ENCODE results near the gene NAT10.

The NAT10 gene

GRCh38 chr11:34154059-34154875, 48.8 kb downstream of the NAT10 start:
- no peak for TF ChIP-seq CTCF (IDR thresholded peaks at IDR 0.05; ENCODE audit: insufficient read depth, low read length, missing control alignments)
- no peak overlapping the region for H3K4me3 ChIP-seq (ENCODE audit: low read depth, low read length)
- ChIA-PET CTCF (interaction anchor here (0.6 to 2.9 kb wide), 5 partner anchors 10 to 338 kb away, joined by 3 to 14 read pairs (median 3); partner anchors contain the start of gene ABTB2), POLR2A (no interaction called here)
- DNase-seq (ENCODE audit: low read depth, low spot score): no peak

DNA sequence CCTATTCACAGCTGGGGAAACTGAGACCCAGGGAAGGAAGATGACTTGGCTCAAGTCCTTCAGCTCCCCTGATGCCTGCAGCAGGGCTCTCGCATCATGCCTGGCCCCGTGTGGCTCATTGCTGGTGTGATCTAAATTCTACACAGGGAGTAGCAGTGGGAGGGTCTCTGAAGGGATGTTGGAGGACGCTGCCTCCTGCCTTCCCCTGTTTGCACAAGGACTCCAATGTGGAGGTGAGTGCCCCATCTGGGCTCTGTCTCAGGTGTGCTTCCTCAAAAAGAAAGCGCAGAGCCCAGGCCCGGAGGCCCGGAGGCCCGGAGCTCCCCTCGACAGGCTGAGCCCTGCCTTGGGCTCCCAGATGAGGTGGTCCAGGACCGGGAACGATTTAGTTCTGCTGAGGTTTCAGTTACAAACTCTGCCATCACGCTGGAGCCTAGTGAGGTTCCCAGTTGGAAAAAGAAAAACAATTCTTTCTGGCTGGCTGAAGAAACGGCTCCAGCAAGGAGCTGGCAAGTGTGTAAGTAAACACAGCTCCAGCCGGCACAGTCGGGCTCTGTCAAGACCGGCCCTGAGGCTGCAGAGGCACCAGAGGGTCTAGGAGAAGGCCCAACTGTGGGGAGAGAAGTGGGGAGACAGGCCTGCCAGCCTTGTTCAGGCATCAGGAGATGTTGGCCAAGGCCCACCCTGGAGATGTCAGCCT, 49.8 kb downstream of the NAT10 start:
- ChIA-PET CTCF (interaction anchor here (0.6 to 2.9 kb wide), 6 partner anchors 11 to 337 kb away, joined by 3 to 14 read pairs (median 3); no protein-coding TSS in a partner anchor), POLR2A (no interaction called here)
- H3K4me3 ChIP-seq (ENCODE audit: low read depth, low read length): no peak overlapping the region
- no peak for TF ChIP-seq CTCF (IDR thresholded peaks at IDR 0.05; ENCODE audit: insufficient read depth, low read length, missing control alignments)
- no peak for DNase-seq (ENCODE audit: low read depth, low spot score)

DNA sequence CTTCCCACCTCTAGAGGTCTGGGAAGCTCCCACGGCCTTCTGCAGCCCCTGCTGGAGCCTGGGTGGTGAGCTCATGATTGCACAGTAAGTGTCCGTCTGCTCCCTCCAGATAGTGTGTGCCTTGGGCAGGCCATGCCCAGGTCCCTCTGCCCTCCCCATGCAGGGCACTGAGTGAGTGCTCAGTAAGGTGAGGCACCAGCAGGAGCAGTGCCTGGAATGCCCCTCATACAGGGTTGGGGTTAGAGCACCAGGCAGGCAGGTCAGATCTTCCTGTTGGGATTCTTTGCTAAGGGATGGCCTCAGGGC, 50.3 kb downstream of the NAT10 start:
- no peak for DNase-seq (ENCODE audit: low read depth, low spot score)
- H3K4me3 ChIP-seq (ENCODE audit: low read depth, low read length): no peak overlapping the region
- POLR2A ChIA-PET: no interaction called here
- no peak for TF ChIP-seq CTCF (IDR thresholded peaks at IDR 0.05; ENCODE audit: insufficient read depth, low read length, missing control alignments)
- CTCF ChIA-PET: interaction anchor here (0.8 to 2.9 kb wide), 4 partner anchors 19 to 207 kb away, joined by 3 to 14 read pairs (median 4); no protein-coding TSS in a partner anchor

- no peak overlapping the region for H3K4me3 ChIP-seq (ENCODE audit: low read depth, low read length)
- no peak for TF ChIP-seq CTCF (IDR thresholded peaks at IDR 0.05; ENCODE audit: insufficient read depth, low read length, missing control alignments)
- no peak for DNase-seq (ENCODE audit: low read depth, low spot score)
- CTCF ChIA-PET: interaction anchor here (1.4 kb wide), 1 partner anchor 18 kb away, joined by 3 read pairs; no protein-coding TSS in a partner anchor
- POLR2A ChIA-PET: no interaction called here
Observed at GRCh38 chr11:34157163-34157562, 51.7 kb downstream of the NAT10 start.

GRCh38 chr11:34158661-34159060, 53.2 kb downstream of the NAT10 start:
- ChIA-PET POLR2A (no interaction called here), CTCF (interaction anchor here (0.7 to 2.2 kb wide), 6 partner anchors 8 to 246 kb away, joined by 3 to 6 read pairs (median 4); partner anchors contain the start of gene ABTB2)
- DNase-seq (ENCODE audit: low read depth, low spot score): no peak
- no peak overlapping the region for H3K4me3 ChIP-seq (ENCODE audit: low read depth, low read length)
- no peak for TF ChIP-seq CTCF (IDR thresholded peaks at IDR 0.05; ENCODE audit: insufficient read depth, low read length, missing control alignments)

All from AG04449 (cell line).